Panc1 (cell line): Measurements from ENCODE around the gene KMT5C. TPM values are rescaled to one million over a fixed set of nuclear protein-coding genes. Genes with fewer than 3 reads are reported as not detected.

Experiments
- ATAC-seq: fragments of 200-7000 bp; cut with Tn5 transposase; 2 replicates; pipeline ENCODE4 v1.9.1; 2020; ENCODE audit warnings: mild to moderate bottlenecking, moderate library complexity
- BruUV-seq: library from RNA; stranded (reverse); fragments of 400-500 nt; replicated peaks from 2 replicates; lab custom pipeline; 2021; lab: Mats Ljungman, UMichigan
- CTCF ChIA-PET: fragments of 300-600 bp; sonication (Branson Sonifier 250); formaldehyde crosslinking; loops from one replicate; lab custom pipeline; 2022; ENCODE audit warnings: antibody characterized with exemption; lab: Charles Lee
- POLR2A ChIA-PET: fragments of 300-600 bp; sonication (Branson Sonifier 250); formaldehyde crosslinking; loops from one replicate; lab custom pipeline; 2022; ENCODE audit warnings: antibody characterized with exemption; lab: Charles Lee
- DNase-seq: peaks from one replicate; pipeline ENCODE4 v3.0.0-alpha.2; 2010; ENCODE audit warnings: low read depth, low spot score
- H3K27ac ChIP-seq: 2 replicates; pipeline ENCODE4 v1.5.1; 2011; ENCODE audit warnings: mild to moderate bottlenecking, low read length, inconsistent platforms
- H3K27me3 ChIP-seq: fragments of 200-500 bp; sonication (Bioruptor generic); 2 replicates; pipeline ENCODE4 v1.6.0; 2014; ENCODE audit warnings: low read length, inconsistent platforms; ENCODE audit not compliant: control insufficient read depth, insufficient read depth
- H3K36me3 ChIP-seq: fragments of 200-500 bp; sonication (Bioruptor generic); 2 replicates; pipeline ENCODE4 v1.5.1; 2014; ENCODE audit warnings: inconsistent platforms, mild to moderate bottlenecking, low read length, moderate library complexity; ENCODE audit not compliant: control insufficient read depth, insufficient read depth
- H3K4me1 ChIP-seq: 2 replicates; pipeline ENCODE4 v1.5.1; 2011; ENCODE audit warnings: inconsistent platforms, mild to moderate bottlenecking, low read length, moderate library complexity; ENCODE audit not compliant: control insufficient read depth, insufficient read depth
- H3K4me3 ChIP-seq, 2 experiments: 2 replicates each; pipeline ENCODE4 v1.5.1; 2011 to 2012; ENCODE audit warnings: low read depth in 2 of 2, low read length in 2 of 2, mild to moderate bottlenecking in 2 of 2, inconsistent platforms in 1 of 2, moderate library complexity in 1 of 2
- H3K9me3 ChIP-seq: fragments of 200-500 bp; sonication (Bioruptor generic); 2 replicates; pipeline ENCODE4 v1.5.1; 2014; ENCODE audit warnings: low read depth, mild to moderate bottlenecking, inconsistent platforms, low read length, moderate library complexity; ENCODE audit not compliant: control insufficient read depth, insufficient read depth
- CTCF ChIP-seq: fragments of 450-650 bp; IDR thresholded peaks from 2 replicates; pipeline ENCODE4 v1.5.1; 2017; ENCODE audit warnings: mild to moderate bottlenecking
- POLR2AphosphoS5 ChIP-seq: IDR thresholded peaks from 2 replicates; pipeline ENCODE4 v1.6.1; 2012; ENCODE audit warnings: mild to moderate bottlenecking, low read depth, low read length, moderate library complexity
- SIN3A ChIP-seq: IDR thresholded peaks from 2 replicates; pipeline ENCODE4 v1.6.1; 2012; ENCODE audit warnings: low read depth, mild to moderate bottlenecking, low read length, moderate library complexity, borderline replicate concordance; ENCODE audit not compliant: insufficient read depth
- TCF7L2 ChIP-seq: IDR thresholded peaks from 2 replicates; pipeline ENCODE4 v1.6.1; 2011; ENCODE audit warnings: mild to moderate bottlenecking, low read depth, low read length, inconsistent platforms
- in situ Hi-C: cut with HindIII; loops from 2 replicates; pipeline ENCODE4 v1.10.0; 2016; ENCODE audit warnings: low sequenced_read_pairs, low pct_unique_long_range_greater_than_20kb
- intact Hi-C: fragments of 100-400 bp; cut with micrococcal nuclease; formaldehyde crosslinking; loops from one replicate; pipeline ENCODE4 v1.10.0; 2022; ENCODE audit not compliant: unreplicated experiment
- total RNA-seq: library from RNA; stranded (reverse); gene quantifications from one replicate; pipeline ENCODE4 v1.2.1, GENCODE V29; 2021; ENCODE audit not compliant: unreplicated experiment
- TF ChIP-seq, protein P1 (sequence below), 2 experiments: IDR thresholded peaks; 2 replicates each; pipeline ENCODE4 v1.6.1; 2011 to 2012; ENCODE audit warnings: low read depth in 2 of 2, control low read depth in 1 of 2, low read length in 1 of 2, mild to moderate bottlenecking in 1 of 2, moderate library complexity in 1 of 2; ENCODE audit not compliant: insufficient read depth in 1 of 2

The KMT5C gene
- total RNA-seq, 1 experiment from 2014 or later: 30.6 TPM

DNA sequence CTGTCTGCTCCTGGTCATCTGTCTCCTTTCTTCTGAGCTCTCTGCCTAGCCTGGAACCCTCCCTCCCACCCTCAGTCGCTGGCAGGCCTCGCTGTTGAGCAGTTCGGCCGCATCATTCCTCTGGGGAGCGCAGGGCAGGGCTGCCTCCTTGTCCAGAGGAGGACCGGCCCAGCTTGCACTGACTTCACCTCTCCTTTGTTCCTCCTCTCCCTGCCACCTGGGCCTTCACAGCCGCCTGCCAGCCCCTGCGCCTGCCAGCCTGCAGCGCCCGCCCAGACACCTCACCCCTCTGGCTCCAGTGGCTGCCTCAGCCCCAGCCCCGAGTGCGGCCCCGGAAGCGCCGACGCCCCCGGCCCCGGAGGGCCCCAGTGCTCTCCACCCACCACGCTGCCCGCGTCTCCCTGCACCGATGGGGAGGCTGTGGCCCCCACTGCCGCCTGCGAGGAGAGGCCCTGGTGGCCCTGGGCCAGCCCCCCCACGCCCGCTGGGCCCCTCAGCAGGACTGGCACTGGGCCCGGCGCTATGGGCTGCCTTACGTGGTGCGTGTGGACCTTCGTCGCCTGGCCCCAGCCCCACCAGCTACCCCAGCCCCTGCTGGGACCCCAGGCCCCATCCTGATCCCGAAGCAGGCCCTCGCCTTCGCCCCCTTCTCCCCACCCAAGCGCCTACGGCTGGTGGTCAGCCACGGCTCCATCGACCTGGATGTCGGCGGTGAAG is 7.2 kb downstream of the KMT5C start:
- Histone ChIP-seq H3K27ac (no peak overlapping the region), H3K36me3 (no peaks in the 10 kb centered on the region), H3K9me3 (no peaks in the 10 kb centered on the region), H3K27me3 (no peaks in the 10 kb centered on the region), H3K4me1 (peaks cover 11% of the 10 kb centered on the region), H3K4me3 (no peak overlapping the region)
- POLR2A ChIA-PET: interaction anchor here (0.7 kb wide), 1 partner anchor 16 kb away, joined by 15 read pairs; no protein-coding TSS in a partner anchor
- ATAC-seq: 0 out of 2 replicates have a peak, but pooled peaks have one; percentile 12
- no peak for DNase-seq
- TF ChIP-seq TCF7L2: no peak
- no peak for TF ChIP-seq SIN3A
- TF ChIP-seq, protein P1, sequence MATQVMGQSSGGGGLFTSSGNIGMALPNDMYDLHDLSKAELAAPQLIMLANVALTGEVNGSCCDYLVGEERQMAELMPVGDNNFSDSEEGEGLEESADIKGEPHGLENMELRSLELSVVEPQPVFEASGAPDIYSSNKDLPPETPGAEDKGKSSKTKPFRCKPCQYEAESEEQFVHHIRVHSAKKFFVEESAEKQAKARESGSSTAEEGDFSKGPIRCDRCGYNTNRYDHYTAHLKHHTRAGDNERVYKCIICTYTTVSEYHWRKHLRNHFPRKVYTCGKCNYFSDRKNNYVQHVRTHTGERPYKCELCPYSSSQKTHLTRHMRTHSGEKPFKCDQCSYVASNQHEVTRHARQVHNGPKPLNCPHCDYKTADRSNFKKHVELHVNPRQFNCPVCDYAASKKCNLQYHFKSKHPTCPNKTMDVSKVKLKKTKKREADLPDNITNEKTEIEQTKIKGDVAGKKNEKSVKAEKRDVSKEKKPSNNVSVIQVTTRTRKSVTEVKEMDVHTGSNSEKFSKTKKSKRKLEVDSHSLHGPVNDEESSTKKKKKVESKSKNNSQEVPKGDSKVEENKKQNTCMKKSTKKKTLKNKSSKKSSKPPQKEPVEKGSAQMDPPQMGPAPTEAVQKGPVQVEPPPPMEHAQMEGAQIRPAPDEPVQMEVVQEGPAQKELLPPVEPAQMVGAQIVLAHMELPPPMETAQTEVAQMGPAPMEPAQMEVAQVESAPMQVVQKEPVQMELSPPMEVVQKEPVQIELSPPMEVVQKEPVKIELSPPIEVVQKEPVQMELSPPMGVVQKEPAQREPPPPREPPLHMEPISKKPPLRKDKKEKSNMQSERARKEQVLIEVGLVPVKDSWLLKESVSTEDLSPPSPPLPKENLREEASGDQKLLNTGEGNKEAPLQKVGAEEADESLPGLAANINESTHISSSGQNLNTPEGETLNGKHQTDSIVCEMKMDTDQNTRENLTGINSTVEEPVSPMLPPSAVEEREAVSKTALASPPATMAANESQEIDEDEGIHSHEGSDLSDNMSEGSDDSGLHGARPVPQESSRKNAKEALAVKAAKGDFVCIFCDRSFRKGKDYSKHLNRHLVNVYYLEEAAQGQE (IDR thresholded peaks at IDR 0.05; ENCODE audit: insufficient read depth in 1 of 2, low read depth in 2 of 2, low read length in 1 of 2): no peak
- TF ChIP-seq POLR2AphosphoS5: no peak
- no peak for TF ChIP-seq CTCF
- intact Hi-C loops: no loop called here
- in situ Hi-C loops: no loop called here
- no TSS peak for BruUV-seq
- CTCF ChIA-PET: interaction anchor here (0.6 kb wide), 1 partner anchor 121 kb away, joined by 4 read pairs; no protein-coding TSS in a partner anchor

- no peak for DNase-seq
- Histone ChIP-seq H3K36me3 (no peaks in the 10 kb centered on the region), H3K27ac (no peak overlapping the region), H3K27me3 (no peaks in the 10 kb centered on the region), H3K9me3 (no peaks in the 10 kb centered on the region), H3K4me1 (peaks cover 11% of the 10 kb centered on the region), H3K4me3 (no peak overlapping the region)
- TF ChIP-seq CTCF (no peak), TCF7L2 (no peak), POLR2AphosphoS5 (no peak), SIN3A (no peak)
- TF ChIP-seq, protein P1 (IDR thresholded peaks at IDR 0.05; ENCODE audit: insufficient read depth in 1 of 2, low read depth in 2 of 2, low read length in 1 of 2): no peak
- CTCF ChIA-PET: interaction anchor here (0.5 to 1.7 kb wide), 2 partner anchors 13 to 46 kb away, joined by 6 to 7 read pairs; no protein-coding TSS in a partner anchor
- POLR2A ChIA-PET: interaction anchor here (0.5 to 2.3 kb wide), 2 partner anchors 8 to 918 kb away, joined by 6 to 24 read pairs; partner anchors contain the start of gene KMT5C
- intact Hi-C loops: no loop called here
- no TSS peak for BruUV-seq
- in situ Hi-C loops: no loop called here
- ATAC-seq: no peak
Measured at GRCh38 chr19:55347442-55348009, 7.8 kb downstream of the KMT5C start.
